K562 (cell line): ENCODE measurements around the gene HOTAIR. TPM values are rescaled to one million over a fixed set of nuclear protein-coding genes. Genes with fewer than 3 reads are reported as not detected.
A peak's percentile ranks its signal among the peaks of the same experiment; 100 is the strongest.

Experiments
- ATAC-seq: fragments of 200-7000 bp; cut with Tn5 transposase; 3 replicates; pipeline ENCODE4 v1.9.1; 2020; ENCODE audit warnings: moderate library complexity
- BruUV-seq: library from RNA; stranded (reverse); fragments of 400-500 nt; replicated peaks from 2 replicates; lab custom pipeline; 2021; lab: Mats Ljungman, UMichigan
- CTCF ChIA-PET: fragments of 300-600 bp; formaldehyde crosslinking; extraction: SDS; loops from one replicate; lab custom pipeline; 2021; ENCODE audit warnings: low intra/inter-chr PET ratio; lab: Yijun Ruan, JAX
- POLR2A ChIA-PET: fragments of 300-600, 350-650 bp; sonication (Branson Sonifier 250); formaldehyde crosslinking; extraction: SDS; loops from one replicate; lab custom pipeline; 2021; ENCODE audit warnings: antibody characterized with exemption, inconsistent platforms; lab: Yijun Ruan, JAX
- DNase-seq, 4 experiments: peaks; one replicate each; pipeline versions ENCODE4 v3.0.0 to v3.0.0-alpha.2; 2011 to 2018; ENCODE audit warnings: low spot score in 3 of 4, mixed read lengths in 3 of 4; ENCODE audit errors: extremely low read depth in 1 of 4
- FAIRE-seq: peaks from 2 replicates; lab custom pipeline; 2011; peaks lifted over from hg19 to GRCh38; lab: Jason Lieb, UNC
- H2AFZ ChIP-seq: 2 replicates; pipeline ENCODE4 v1.6.0; 2011; ENCODE audit warnings: low read depth, low read length, control low read depth, inconsistent platforms
- H3K27ac ChIP-seq: fragments of 200-600 bp; 3 replicates; pipeline ENCODE4 v1.8.0; 2011; ENCODE audit warnings: low read depth, mild to moderate bottlenecking, control low read depth, inconsistent platforms, low read length, moderate library complexity, mixed read lengths; ENCODE audit errors: extremely low read depth
- H3K27me3 ChIP-seq, 2 experiments: fragments of 300-600 bp in 1 of 2; 2 replicates in 1 of 2; 3 replicates in 1 of 2; pipeline versions ENCODE4 v1.6.0 to v1.8.0; 2011; ENCODE audit warnings: inconsistent platforms in 2 of 2, low read length in 2 of 2, mild to moderate bottlenecking in 1 of 2, mixed read lengths in 1 of 2, moderate library complexity in 1 of 2; ENCODE audit not compliant: control insufficient read depth in 2 of 2, insufficient read depth in 2 of 2
- H3K36me3 ChIP-seq: fragments of 300-600 bp; 3 replicates; pipeline ENCODE4 v1.8.0; 2011; ENCODE audit warnings: mild to moderate bottlenecking, low read length, inconsistent platforms; ENCODE audit not compliant: control insufficient read depth, insufficient read depth
- H3K4me1 ChIP-seq, 2 experiments: fragments of 200-600 bp in 1 of 2; replicated peaks in 1 of 2; 2 replicates in 1 of 2; 3 replicates in 1 of 2; pipeline versions ENCODE4 v1.5.1 to v1.8.0; 2011; ENCODE audit warnings: inconsistent platforms in 2 of 2, low read length in 2 of 2, mild to moderate bottlenecking in 1 of 2, mixed read lengths in 1 of 2, moderate library complexity in 1 of 2; ENCODE audit not compliant: control insufficient read depth in 2 of 2, insufficient read depth in 2 of 2
- H3K4me2 ChIP-seq: 2 replicates; pipeline ENCODE4 v1.6.1; 2011; ENCODE audit warnings: low read length, control low read depth, inconsistent platforms, mixed read lengths; ENCODE audit not compliant: insufficient read depth
- H3K4me3 ChIP-seq: fragments of 200-600 bp; sonication (generic), shearing (Covaris generic); 2 replicates; pipeline ENCODE4 v1.5.1; 2016; ENCODE audit warnings: control low read depth, inconsistent platforms
- H3K79me2 ChIP-seq: fragments of 200-600 bp; 3 replicates; pipeline ENCODE4 v1.8.0; 2011; ENCODE audit warnings: low read length, inconsistent platforms; ENCODE audit not compliant: control insufficient read depth, insufficient read depth
- H3K9ac ChIP-seq, 2 experiments: 2 replicates each; pipeline versions ENCODE4 v1.6.0 to v1.6.1; 2011; ENCODE audit warnings: low read depth in 2 of 2, low read length in 2 of 2, control low read depth in 1 of 2, inconsistent platforms in 1 of 2, mild to moderate bottlenecking in 1 of 2, mixed read lengths in 1 of 2; ENCODE audit not compliant: insufficient read depth in 1 of 2
- H3K9me1 ChIP-seq: one replicate; pipeline ENCODE4 v1.6.0; 2011; ENCODE audit warnings: inconsistent platforms, mild to moderate bottlenecking, low read length, moderate library complexity; ENCODE audit not compliant: control insufficient read depth, insufficient read depth
- H3K9me3 ChIP-seq: replicated peaks from 2 replicates; pipeline ENCODE4 v1.5.1; 2011; ENCODE audit warnings: low read depth, low read length, inconsistent platforms; ENCODE audit not compliant: control insufficient read depth, insufficient read depth
- H4K20me1 ChIP-seq: replicated peaks from 2 replicates; pipeline ENCODE4 v1.6.1; 2011; ENCODE audit warnings: low read length, inconsistent platforms, mixed read lengths; ENCODE audit not compliant: control insufficient read depth, insufficient read depth
- BCL6 ChIP-seq: fragments of 250-450 bp; sonication (Bioruptor Pico); IDR thresholded peaks from 2 replicates; pipeline ENCODE4 v1.4.0; 2020
- CBFA2T2 ChIP-seq: fragments of 450-650 bp; conservative IDR thresholded peaks from 2 replicates; pipeline ENCODE4 v1.6.1; 2017; ENCODE audit warnings: mild to moderate bottlenecking
- FOS ChIP-seq: IDR thresholded peaks from 3 replicates; pipeline ENCODE4 v1.6.1; 2011; ENCODE audit not compliant: insufficient read length; ENCODE audit errors: extremely low read depth
- KDM1A ChIP-seq, 2 experiments: fragments of 450-650 bp; IDR thresholded peaks; 2 replicates each; pipeline ENCODE4 v1.6.1; 2016; ENCODE audit warnings: mild to moderate bottlenecking in 2 of 2
- MITF ChIP-seq: IDR thresholded peaks from 2 replicates; pipeline ENCODE4 v1.6.1; 2014; ENCODE audit warnings: antibody characterized with exemption
- NBN ChIP-seq: fragments of 450-650 bp; IDR thresholded peaks from 2 replicates; pipeline ENCODE4 v1.6.1; 2016; ENCODE audit warnings: low read depth, mild to moderate bottlenecking
- PBX2 ChIP-seq, 2 experiments: IDR thresholded peaks in 1 of 2; conservative IDR thresholded peaks in 1 of 2; 2 replicates each; pipeline ENCODE4 v1.6.1; 2016; ENCODE audit warnings: low read depth in 2 of 2, mild to moderate bottlenecking in 1 of 2, missing compliant biosample characterization in 1 of 2, missing genetic modification characterization in 1 of 2, moderate library complexity in 1 of 2
- SMARCA5 ChIP-seq: fragments of 450-650 bp; IDR thresholded peaks from 2 replicates; pipeline ENCODE4 v1.6.1; 2016
- SP1 ChIP-seq: sonication (generic); formaldehyde crosslinking; IDR thresholded peaks from 2 replicates; pipeline ENCODE4 v1.8.1; 2022; ENCODE audit warnings: mild to moderate bottlenecking, missing genetic modification reagents
- TAF9B ChIP-seq: fragments of 450-650 bp; IDR thresholded peaks from 2 replicates; pipeline ENCODE4 v1.6.1; 2018; ENCODE audit warnings: mild to moderate bottlenecking; ENCODE audit not compliant: partially characterized antibody
- TOE1 ChIP-seq, 2 experiments: fragments of 450-650 bp in 1 of 2; sonication (generic) in 1 of 2; formaldehyde crosslinking in 1 of 2; IDR thresholded peaks; 2 replicates each; pipeline versions ENCODE4 v1.7.1 to v1.8.0; 2016 to 2022; ENCODE audit warnings: borderline replicate concordance in 2 of 2, mild to moderate bottlenecking in 2 of 2, antibody characterized with exemption in 1 of 2, inconsistent platforms in 1 of 2, low read depth in 1 of 2, missing genetic modification reagents in 1 of 2, moderate library complexity in 1 of 2
- ZNF347 ChIP-seq: fragments of 450-650 bp; formaldehyde crosslinking; IDR thresholded peaks from 2 replicates; pipeline ENCODE4 v1.4.0; 2020; ENCODE audit warnings: low read depth, mild to moderate bottlenecking, moderate library complexity
- WGBS: fragments of 100-300 bp; shearing (Covaris generic); methylation state at CpG from one replicate; pipeline ENCODE4 v1.1.6; 2016; ENCODE audit warnings: low coverage, mixed read lengths; ENCODE audit not compliant: insufficient coverage; ENCODE audit errors: missing lambda C conversion rate; 5-methylcytosine and 5-hydroxymethylcytosine counted together
- in situ Hi-C: fragments of 300-500 bp; cut with MboI; formaldehyde crosslinking; loops from 4 replicates; pipeline ENCODE4 v1.15.0; 2018; ENCODE audit warnings: inconsistent platforms, mixed read lengths
- intact Hi-C: fragments of 100-400 bp; cut with micrococcal nuclease; formaldehyde crosslinking; loops from 2 replicates; pipeline ENCODE4 v1.14.2; 2022
- polyA plus RNA-seq, 8 experiments: library from polyadenylated mRNA; depleted of rRNA in 4 of 8; stranded (reverse) in 5 of 8; unstranded in 3 of 8; fragments of >200 nt; fragmentation: Nextera tagmentation in 2 of 8; fragmentation: Illumina TruSeq in 1 of 8; extraction: Ambion mirVana in 2 of 8; extraction: Trizol in 1 of 8; gene quantifications; 2 replicates each; pipeline versions ENCODE4 v1.2.1 to v1.2.3, GENCODE V29; 2011 to 2014; ENCODE audit warnings: inconsistent platforms in 1 of 8, missing spikeins in 1 of 8
- total RNA-seq, 7 experiments: library from RNA; depleted of rRNA in 6 of 7; stranded (reverse); fragments of >200 nt in 6 of 7; fragmentation: Illumina TruSeq in 2 of 7; extraction: Trizol in 2 of 7; gene quantifications; 2 replicates each; pipeline versions ENCODE4 v1.2.1 to v1.2.3, GENCODE V29; 2011 to 2021; ENCODE audit warnings: low replicate concordance in 1 of 7

Gene HOTAIR
- total and polyA plus RNA-seq, 9 of the 15 experiments (the other 6 are each of a cell fraction or from before 2014, with no cell fraction given): 0.04 TPM; not detected in 8

GRCh38 chr12:53938326-53939140 is 36.2 kb downstream of the HOTAIR start, which contains the start of gene HOXC13:
TSS of gene HOXC13 (plus strand) at chr12:53938831. CDS start at chr12:53938907, 76 bp downstream.
- Histone ChIP-seq H3K4me2 (peak within 1 kb of the TSS; percentile 62), H4K20me1 (no peaks in the 10 kb centered on the region), H3K9me3 (no peaks in the 10 kb centered on the region), H2AFZ (peak within 1 kb of the TSS; percentile 80), H3K9me1 (no peaks in the 10 kb centered on the region), H3K4me3 (peak within 1 kb of the TSS; percentile 15; the same call in 1 of the 2 replicates), H3K4me1 (peaks cover 0 to 24% of the 10 kb centered on the region in 2 experiments; a peak in 2 of 5 replicates), H3K27ac (no peak within 1 kb of the TSS), H3K27me3 (peaks cover 30 to 62% of the 10 kb centered on the region in 2 experiments), H3K36me3 (no peaks in the 10 kb centered on the region), H3K79me2 (no peaks in the 10 kb centered on the region), H3K9ac (peak within 1 kb of the TSS in 1 of 2 experiments; percentile 85; a peak in 2 of 4 replicates)
- no TSS peak for BruUV-seq
- intact Hi-C loops (no loop called here), in situ Hi-C loops (no loop called here)
- 13% methylated on average over 26 of the region's 56 CpGs for WGBS
- POLR2A ChIA-PET: interaction anchor here (1.1 kb wide), 2 partner anchors 11 to 16 kb away, joined by 5 to 6 read pairs; partner anchors contain the start of gene HOXC12
- CTCF ChIA-PET: interaction anchor here (0.6 kb wide), 2 partner anchors 9 to 699 kb away, joined by 3 to 8 read pairs; no protein-coding TSS in a partner anchor
- peak; percentile 94 for FAIRE-seq
- DNase-seq: peak; percentile 96 to 98 (median 98)
- peak; percentile 99 for ATAC-seq
- no peak for TF ChIP-seq TAF9B
- peak; percentile 67; the same call in 1 of the 2 replicates for TF ChIP-seq MITF
- no peak for TF ChIP-seq NBN
- no peak for TF ChIP-seq BCL6
- TF ChIP-seq SMARCA5: no peak
- TF ChIP-seq PBX2 (CRISPR knock-in tag; IDR thresholded peaks at IDR 0.05; ENCODE audit: low read depth): no peak
- TF ChIP-seq PBX2 (tag; conservative IDR thresholded peaks at IDR 0.05; ENCODE audit: low read depth): peak; percentile 46; the same call in 1 of the 2 replicates
- TF ChIP-seq FOS: peak; percentile 79
- TF ChIP-seq TOE1 (IDR thresholded peaks at IDR 0.05; ENCODE audit: borderline replicate concordance): peak; percentile 96
- no peak for TF ChIP-seq TOE1 (CRISPR knock-in tag; IDR thresholded peaks at IDR 0.05; ENCODE audit: borderline replicate concordance, low read depth)
- TF ChIP-seq KDM1A (IDR thresholded peaks at IDR 0.05): peak in 1 of 2 experiments; percentile 70; a peak in 1 of 4 replicates
- peak; percentile 59; the same call in 1 of the 2 replicates for TF ChIP-seq SP1 (CRISPR knock-in tag)
- peak; percentile 96 for TF ChIP-seq CBFA2T2
- no peak for TF ChIP-seq ZNF347 (CRISPR knock-in tag)
